NT2/D1 (cell line): Measurements from ENCODE around the gene NEK1.

ENCODE experiments used
- SUZ12 ChIP-seq: IDR thresholded peaks from 2 replicates; pipeline ENCODE4 v1.6.1; 2011; ENCODE audit not compliant: insufficient read length, insufficient read depth; ENCODE audit errors: extremely low read depth
- YY1 ChIP-seq: IDR thresholded peaks from 2 replicates; pipeline ENCODE4 v1.6.1; 2011; ENCODE audit not compliant: insufficient read length, insufficient read depth
- ZNF274 ChIP-seq: IDR thresholded peaks from 2 replicates; pipeline ENCODE4 v1.6.1; 2011; ENCODE audit warnings: mild to moderate bottlenecking, low read depth, low read length

- TF ChIP-seq ZNF274 (no peak), YY1 (no peak), SUZ12 (no peak)
These were observed 17.7 kb upstream of the NEK1 start for GRCh38 chr4:169630069-169630468.
